Stimulated activated CD4-positive, alpha-beta T cell treated with anti-CD3 and anti-CD28 coated beads, Interleukin-4, amount 100 ng/mL, for 24 hours (primary cell): ENCODE measurements around the gene CSTF2.
"Not testable (repeated sequence)": the region's sequence is repeated elsewhere in the genome, so short reads cannot be mapped to it uniquely, and the experiment has no call there.

Experiments
- DNase-seq: peaks from one replicate; pipeline ENCODE4 v3.0.0-alpha.2; 2020

CSTF2 gene, protein sequence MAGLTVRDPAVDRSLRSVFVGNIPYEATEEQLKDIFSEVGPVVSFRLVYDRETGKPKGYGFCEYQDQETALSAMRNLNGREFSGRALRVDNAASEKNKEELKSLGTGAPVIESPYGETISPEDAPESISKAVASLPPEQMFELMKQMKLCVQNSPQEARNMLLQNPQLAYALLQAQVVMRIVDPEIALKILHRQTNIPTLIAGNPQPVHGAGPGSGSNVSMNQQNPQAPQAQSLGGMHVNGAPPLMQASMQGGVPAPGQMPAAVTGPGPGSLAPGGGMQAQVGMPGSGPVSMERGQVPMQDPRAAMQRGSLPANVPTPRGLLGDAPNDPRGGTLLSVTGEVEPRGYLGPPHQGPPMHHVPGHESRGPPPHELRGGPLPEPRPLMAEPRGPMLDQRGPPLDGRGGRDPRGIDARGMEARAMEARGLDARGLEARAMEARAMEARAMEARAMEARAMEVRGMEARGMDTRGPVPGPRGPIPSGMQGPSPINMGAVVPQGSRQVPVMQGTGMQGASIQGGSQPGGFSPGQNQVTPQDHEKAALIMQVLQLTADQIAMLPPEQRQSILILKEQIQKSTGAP

GRCh38 chrX:100819837-100820666 is at the start of gene CSTF2:
Gene CSTF2 (plus strand): TSS chrX:100820391. CDS start chrX:100820417, 26 bp downstream.
- peak; percentile 79 for DNase-seq

- DNase-seq, result not testable (repeated sequence)
Measured at GRCh38 chrX:100796371-100796770, 23.8 kb upstream of the CSTF2 start.

GRCh38 chrX:100797359-100797758 is 22.8 kb upstream of the CSTF2 start:
- no peak for DNase-seq

DNA sequence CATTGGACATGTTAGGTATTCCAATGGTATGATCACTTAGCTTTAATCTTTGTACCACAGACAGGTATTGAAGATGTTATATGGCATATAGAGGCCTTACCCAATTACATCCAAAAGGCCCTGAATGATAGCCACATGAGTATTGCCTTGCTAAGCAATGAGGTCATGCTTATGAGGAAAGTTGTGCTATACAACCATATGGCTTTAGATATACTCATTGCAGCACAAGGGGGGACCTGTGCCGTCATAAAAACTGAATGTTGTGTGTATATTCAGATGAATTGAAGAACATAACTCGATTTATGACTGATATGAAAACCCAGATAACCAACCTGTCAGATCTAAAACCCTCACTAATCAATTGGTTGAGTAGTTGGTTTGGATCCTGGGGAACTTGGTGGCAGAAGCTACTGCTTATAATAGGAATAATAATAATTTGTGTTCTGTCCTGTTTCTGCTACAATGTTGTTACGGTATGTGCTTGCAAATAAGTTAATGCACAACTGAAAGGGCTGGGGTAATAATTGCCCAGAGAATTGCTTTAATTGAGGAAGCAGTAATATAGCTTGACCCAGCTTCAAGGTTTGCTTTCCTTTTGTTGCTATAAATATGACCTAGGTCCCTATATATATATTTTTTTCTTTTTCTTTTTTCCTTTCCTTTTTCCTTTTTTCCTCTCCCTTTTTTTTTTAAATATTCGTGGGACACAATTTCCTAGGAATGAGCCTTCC is 21.5 kb upstream of the CSTF2 start:
- no peak for DNase-seq

DNA sequence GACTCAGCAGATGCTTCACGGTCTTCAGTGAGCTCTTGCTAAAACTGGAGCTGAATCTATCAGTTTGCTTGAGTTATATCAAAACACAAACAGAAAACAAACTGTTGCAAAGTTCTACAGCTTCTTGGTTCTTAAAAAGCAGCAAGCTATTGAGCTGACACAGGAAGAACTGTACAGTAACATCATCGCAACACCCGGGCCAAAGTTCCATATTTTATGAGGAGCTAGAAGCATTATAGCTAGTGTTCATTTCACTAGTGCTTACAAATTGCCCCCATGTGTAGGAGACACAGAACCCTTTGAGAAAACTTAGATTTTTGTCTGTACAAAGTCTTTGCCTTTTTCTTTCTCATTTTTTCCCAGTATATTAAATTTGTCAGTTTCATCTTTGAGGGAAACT is 17.3 kb upstream of the CSTF2 start:
- no peak for DNase-seq

DNA sequence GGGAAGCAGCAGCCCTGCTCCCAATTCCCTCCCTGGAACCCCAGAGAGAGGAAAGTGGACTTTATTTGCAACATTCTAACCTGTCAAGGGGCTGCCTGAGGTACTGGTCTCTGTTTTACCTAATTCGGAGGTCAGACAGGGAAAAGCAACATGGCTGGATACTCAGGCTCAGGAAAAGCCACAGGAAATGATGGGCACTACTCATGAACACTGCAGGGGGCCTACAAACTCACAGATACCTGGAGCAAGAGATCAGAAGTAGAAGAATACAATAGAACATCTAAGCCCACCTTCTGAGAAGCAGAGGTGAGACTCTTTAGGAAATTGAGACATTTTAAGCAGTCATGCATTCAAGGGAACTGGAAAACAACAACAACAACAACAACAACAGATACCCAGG is 15.4 kb upstream of the CSTF2 start:
- DNase-seq, result no peak

- DNase-seq, result not testable (repeated sequence)
Measured at GRCh38 chrX:100808265-100808664, 11.9 kb upstream of the CSTF2 start.

DNA sequence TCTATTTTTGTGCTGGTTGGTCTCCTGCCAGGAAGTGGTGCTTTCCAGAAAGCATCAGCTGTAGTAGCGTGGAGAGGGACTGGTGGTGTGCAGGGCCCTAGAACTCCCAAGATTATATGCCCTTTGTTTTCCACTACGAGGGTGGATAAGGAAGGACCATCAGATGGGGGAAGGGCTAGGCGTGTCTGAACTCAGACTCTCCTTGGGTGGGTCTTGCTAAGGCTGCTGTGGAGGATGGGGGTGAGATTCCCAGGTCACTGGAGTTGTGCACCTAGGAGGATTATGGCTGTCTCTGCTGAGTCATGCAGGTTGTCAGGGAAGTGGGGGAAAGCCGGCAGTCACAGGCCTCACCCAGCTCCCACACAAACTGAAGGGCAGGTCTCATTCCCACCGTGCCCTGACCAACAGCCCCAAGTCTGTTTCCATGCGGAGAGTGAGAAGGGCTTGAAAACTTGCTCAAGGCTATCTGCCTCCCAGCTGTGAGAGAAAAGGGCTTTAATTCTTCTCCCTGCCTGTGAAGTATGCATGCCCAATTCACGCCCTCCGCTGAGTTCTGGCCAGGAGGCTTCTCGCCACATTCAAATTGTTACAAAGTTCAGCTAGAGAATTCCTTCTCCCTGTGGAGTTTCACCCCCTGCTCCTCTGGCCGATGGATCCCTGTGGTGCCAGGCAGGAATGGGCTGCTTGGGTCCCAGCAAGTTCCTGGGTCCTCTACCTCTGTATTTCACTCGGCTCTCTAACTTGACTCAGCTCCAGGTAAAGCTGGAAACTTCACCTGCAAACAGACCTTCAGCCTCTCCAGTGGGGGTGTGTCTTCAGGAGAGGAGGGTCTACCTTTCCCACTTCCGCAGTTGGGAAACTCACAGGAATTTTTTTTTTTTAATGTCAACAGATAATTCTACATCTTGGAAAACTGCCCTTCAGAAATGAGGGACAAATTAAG is 7.7 kb upstream of the CSTF2 start:
- DNase-seq, result no peak

DNA sequence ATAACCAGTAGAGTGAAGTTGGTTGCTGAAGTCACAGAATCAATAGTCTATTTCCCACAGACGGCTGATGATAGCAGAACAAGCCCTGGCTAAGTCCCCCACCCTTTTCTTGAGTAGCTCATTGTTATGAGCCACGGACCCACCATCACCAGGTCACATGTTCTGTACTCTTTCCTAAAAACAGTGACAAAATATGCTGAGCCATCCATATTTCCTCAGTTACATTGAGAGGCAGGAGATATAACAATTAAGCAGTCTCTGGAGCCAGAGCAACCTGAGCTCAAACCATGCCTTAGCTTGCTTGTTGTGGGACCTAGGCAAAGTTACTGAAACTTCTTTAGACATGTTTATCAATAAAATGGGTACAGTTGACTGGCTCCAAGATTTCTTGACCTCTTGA is 2.9 kb upstream of the CSTF2 start:
- no peak for DNase-seq

DNA sequence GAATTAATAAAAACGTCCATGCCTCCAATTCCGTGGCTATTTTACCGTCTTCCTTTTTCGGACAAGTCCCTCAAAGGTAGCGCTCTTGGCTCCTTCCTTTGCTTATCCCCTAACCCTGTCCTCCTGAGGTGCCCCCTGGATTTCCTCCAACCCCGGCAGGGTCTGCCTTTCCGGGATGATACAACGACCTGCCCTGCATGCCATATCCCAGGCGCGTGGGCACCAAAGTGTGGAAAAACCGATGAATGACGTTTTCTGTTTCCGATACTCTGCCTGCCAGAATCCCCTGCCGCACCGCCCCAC is 706 bp upstream of the CSTF2 start:
- DNase-seq, result no peak

DNA sequence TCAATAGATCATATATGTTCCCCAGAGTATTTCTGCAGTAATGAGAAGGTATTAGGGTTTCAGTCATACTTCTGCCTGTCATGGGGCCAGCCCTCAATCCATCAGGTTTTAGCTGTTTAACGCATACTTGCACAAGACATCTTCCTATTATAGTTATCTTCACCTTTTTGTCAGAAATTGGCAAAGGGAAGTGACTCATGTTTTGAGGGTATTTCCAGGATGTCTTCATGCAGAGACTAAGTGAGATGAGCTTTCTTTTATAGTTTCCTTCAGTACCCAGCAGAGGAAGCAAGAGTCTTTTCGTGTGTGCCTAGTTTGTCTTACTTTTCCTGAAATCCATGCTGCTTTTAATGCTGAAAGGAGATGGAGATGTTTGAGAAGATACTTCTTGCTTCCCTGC is 9.5 kb downstream of the CSTF2 start:
- peak; percentile 15 for DNase-seq

GRCh38 chrX:100830143-100830542 is 10.0 kb downstream of the CSTF2 start:
- DNase-seq, result no peak

GRCh38 chrX:100830547-100830946 is 10.4 kb downstream of the CSTF2 start:
- no peak for DNase-seq

DNA sequence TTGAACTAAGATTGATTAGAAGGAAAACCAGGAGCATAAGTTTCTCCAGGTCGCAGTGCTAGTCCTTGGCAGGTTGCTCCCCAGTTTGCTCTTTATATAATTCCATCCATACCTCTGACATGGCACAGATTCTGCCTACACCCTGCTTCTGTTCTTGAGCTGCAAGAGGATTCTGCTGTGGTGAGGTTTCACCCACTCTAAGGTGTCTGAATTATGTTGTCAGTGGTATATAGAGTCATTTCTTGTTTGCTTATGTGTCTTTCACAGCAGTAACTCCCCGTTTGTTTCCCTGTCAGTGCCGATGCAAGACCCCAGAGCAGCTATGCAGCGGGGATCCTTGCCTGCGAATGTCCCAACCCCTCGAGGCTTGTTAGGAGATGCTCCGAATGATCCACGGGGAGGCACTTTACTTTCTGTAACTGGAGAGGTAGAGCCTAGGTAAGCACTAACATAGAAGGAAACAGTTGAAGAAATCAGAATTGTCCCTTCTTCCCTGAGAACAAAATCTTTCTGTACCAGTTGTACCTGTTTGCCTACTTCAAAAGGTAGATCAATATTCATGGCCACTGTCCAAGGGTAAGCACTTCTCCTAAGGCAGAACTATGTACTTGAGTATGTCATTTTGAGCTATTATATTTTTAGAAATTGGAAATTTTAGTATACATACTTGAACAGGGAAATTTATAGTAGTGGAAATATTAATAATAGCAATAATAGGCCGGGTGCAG is 11.2 kb downstream of the CSTF2 start:
- DNase-seq, result no peak

DNA sequence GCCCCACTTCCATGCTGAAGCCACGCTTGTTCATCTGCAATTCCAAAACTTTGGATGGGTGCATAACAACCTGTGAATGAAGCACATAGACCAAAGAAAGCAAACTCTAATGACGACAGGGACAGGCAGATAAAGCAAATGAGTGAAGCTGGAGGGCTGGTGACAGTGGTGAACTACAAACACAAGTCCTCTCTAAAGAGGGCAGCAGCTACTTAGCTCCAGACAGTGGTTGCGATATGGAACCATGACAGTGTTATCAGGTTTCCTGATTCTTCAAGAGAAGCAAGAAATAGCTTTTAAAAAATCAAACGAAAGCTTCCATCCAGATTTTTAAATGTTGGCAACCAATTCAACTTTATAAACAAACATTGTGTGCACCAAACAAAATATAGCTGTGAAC is 30.1 kb downstream of the CSTF2 start:
- DNase-seq, result no peak

- DNase-seq, result no peak
Measured at GRCh38 chrX:100852810-100853209, 32.6 kb downstream of the CSTF2 start.

DNA sequence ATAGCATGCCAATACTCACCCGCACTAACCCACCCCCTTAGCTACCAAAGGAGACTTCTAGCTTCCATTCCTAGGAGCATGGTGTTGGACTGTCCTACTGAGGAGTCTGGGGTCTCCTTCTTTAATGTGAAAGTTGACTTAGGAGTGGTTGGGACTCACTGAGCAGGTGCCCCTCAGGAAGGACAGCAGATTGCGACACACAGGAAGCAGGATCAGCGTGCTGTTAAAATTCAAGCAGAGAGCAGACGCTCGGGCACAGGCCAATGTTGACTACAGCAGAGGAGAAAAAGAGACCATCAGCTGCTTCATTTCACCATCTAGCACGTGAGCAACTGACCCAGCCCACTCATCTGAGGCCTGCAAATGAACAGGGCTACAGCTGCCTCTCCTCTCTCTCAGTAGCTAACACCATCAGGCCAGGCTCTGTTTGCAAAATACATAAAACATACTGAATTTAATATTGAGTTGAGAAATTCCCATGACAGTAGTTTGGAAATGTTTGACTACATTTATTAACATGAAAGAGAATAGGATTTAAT is 43.2 kb downstream of the CSTF2 start:
- no peak for DNase-seq

DNA sequence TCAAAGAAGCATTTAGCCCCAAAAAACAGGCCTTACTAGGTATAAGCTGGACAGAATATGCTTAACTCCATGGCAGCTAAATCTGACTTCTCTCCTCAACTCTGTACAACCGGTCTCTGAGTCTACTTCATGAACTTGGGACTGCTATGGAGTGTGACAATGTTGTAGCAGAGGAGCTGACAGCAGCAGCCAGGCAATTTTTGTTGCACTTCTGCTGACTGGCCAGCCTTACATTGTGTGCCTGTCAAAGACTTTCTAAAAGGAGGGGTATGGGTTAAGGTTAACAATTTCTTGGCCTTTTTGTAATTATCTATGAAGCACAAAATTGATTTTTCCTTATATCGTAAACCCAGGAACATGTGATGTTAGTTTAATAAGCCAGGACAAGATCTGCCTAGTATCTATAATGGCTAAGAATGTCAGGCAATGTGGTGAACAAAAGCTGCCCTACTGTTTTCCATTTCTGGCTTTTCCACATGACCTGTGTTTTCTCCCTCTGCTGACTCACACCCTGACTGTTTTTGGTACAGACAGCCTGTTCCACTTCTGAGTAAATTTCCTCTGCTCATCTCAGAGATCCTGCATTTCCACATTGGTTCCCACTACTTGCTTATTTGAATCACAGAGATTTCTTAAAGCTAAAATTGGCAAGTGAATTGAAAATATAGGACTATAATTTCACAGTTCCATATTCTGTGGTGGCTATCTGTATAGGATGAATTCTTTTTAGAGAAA is 44.6 kb downstream of the CSTF2 start:
- DNase-seq, result no peak

DNA sequence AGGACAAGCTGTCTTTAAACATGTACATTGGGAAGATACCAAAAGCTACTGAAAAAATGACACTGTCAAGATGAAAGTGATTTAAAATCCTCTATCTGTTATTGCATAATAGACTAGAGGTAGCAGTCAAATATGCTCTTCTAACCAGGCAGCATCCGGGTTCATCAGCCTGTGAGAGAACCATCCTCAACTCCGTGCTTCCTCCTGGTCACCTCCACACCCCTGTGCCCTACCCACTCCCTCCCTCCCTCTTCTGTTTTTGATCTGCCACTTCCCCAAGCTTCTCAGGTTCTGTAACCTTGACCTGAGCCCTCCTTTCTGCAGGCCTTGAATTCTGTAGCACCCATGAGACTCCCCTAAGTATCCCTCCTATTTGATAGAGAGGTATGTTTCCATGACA is 48.1 kb downstream of the CSTF2 start:
- DNase-seq, result no peak

DNA sequence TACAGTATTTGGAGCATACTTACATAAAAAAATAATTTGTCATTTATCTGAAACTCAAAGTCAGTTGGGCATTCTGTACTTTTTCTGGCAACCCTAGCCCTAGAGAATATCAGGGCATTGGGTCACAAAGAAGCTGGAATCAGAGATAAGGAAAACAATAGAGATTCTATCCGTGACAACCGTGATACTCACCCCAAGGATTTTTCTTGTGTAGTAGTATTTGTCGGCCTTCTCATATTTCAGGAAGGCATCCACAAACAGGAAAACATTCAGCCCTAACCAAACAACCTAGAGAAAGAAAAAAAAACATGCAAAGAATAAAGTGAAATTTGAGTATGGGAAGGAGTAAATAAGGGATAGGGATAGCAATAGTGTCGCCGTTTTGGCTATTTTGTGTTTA is 50.3 kb downstream of the CSTF2 start:
- no peak for DNase-seq
